ENCODE data around the gene HIC2. TPM values are rescaled to one million over a fixed set of nuclear protein-coding genes. Genes with fewer than 3 reads are reported as not detected.
"Not testable (repeated sequence)": the region's sequence is repeated elsewhere in the genome, so short reads cannot be mapped to it uniquely, and the experiment has no call there.

HIC2 gene
- total RNA-seq, 1 experiment from 2014 or later: 4.2 TPM

DNA sequence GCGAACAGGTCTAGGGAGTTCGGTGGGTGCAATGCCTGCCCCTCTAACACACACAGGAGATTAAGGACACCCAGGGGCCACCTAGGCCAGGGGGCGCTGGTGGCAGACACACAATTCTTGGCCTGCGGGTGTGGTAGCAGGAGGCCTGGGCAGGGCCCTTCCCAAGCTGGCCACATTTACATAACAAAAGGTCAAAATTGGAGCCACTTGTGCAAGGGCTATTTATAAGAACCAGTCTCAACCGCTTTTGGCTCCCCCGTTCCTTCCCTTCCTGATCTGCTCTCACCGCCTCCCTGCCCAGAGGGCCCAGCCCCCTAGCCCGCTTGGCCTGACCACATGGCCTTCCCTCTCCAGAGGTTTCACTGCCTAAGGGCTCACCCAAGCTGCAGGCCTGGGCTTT is 75.1 kb downstream of the HIC2 start:
- H3K4me3 ChIP-seq; H3K4me1 ChIP-seq (replicated peaks; ENCODE audit: insufficient read depth); H3F3A ChIP-seq (ENCODE audit: insufficient read depth, low read depth); H3K36me3 ChIP-seq (ENCODE audit: low read depth); H3K9me2 ChIP-seq (ENCODE audit: insufficient read depth); H3K27ac ChIP-seq; H3K9me3 ChIP-seq (ENCODE audit: insufficient read depth, low read depth); CTCF ChIA-PET; H3K79me2 ChIP-seq (ENCODE audit: low read depth); H3K4me2 ChIP-seq; DNase-seq; H3K27me3 ChIP-seq (ENCODE audit: insufficient read depth, low read depth); H4K20me1 ChIP-seq (ENCODE audit: insufficient read depth); H2AFZ ChIP-seq; BruUV-seq (replicated peaks); intact Hi-C loops (cut with micrococcal nuclease; ENCODE audit: unreplicated experiment); POLR2A ChIA-PET (ENCODE audit: unreplicated experiment): not testable (repeated sequence)

DNA sequence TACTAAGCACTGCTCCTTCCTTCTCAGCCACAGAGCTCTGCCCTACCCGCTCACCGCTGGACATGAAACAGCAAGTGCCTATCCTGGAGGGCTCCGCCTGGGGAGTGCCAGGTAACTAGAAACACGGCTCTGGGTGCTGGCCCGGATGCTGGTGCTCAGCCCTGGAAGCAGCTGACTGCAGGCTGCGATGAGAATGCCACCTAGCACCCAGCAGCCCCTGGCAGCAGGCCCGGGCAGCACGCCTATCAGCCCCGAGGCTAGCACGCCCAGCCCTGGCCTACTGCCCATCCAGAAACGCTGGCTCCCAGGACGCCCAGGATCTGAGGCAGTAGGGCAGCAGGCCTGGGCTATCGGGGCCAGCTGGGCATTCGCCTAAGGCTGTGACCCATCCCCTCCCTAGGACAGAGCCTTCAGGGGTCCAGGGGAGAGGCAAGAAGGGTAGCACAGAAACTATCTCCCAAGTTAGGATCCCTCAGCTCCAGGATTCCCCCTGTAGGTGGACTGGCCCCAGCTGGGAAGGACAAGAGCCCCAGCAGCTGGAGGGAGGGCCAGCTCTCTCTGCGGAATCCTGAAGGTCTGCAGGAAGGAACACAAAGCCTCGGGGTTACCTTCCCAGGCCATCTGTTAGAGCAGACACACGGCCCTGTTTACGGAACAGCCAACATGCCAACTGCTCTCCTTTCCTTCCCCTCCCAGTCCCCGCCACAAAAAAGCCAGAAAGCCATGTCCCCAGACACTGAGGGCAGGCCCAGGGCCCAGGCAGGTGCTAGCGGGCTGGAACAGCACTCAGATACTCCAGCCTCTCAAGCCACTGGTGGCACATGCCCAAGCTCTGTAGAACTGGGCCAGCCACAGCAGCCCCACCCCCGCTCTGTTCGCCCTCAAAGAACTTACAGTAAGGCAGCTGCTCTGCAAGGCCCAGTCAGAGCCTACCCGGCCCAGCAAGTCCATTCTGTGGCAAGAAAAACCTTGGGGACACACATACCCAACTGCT is 76.9 kb downstream of the HIC2 start:
- POLR2A ChIA-PET (ENCODE audit: unreplicated experiment); H3K4me3 ChIP-seq; DNase-seq; BruUV-seq (replicated peaks); H4K20me1 ChIP-seq (ENCODE audit: insufficient read depth); H3K27me3 ChIP-seq (ENCODE audit: insufficient read depth, low read depth); CTCF ChIA-PET; H3K79me2 ChIP-seq (ENCODE audit: low read depth); intact Hi-C loops (cut with micrococcal nuclease; ENCODE audit: unreplicated experiment); H3K4me2 ChIP-seq; H3K36me3 ChIP-seq (ENCODE audit: low read depth); H3K4me1 ChIP-seq (replicated peaks; ENCODE audit: insufficient read depth); H3F3A ChIP-seq (ENCODE audit: insufficient read depth, low read depth); H3K9me3 ChIP-seq (ENCODE audit: insufficient read depth, low read depth); H3K27ac ChIP-seq; H2AFZ ChIP-seq; H3K9me2 ChIP-seq (ENCODE audit: insufficient read depth): not testable (repeated sequence)

DNA sequence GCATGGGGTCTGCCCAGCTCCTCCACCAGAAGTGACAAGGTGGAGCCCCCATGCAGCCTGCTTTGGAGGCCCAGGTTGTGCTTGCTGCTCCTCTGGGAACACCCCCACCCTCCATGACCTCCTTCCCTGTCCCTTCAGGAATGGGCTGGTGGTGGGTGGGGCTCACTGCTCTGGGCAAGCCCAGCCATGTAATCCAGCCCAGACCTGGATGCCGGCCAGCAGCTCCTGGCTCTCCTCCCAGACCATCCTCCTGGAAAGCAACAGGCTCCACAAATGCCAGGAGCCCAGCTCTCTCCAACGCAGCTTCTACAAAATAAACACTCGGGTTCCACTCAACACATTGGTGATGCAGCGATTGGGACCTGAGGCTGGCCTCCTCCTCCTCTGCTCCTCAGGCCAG is 80.8 kb downstream of the HIC2 start:
- H3F3A ChIP-seq (ENCODE audit: insufficient read depth, low read depth); H3K79me2 ChIP-seq (ENCODE audit: low read depth); H3K4me2 ChIP-seq; H4K20me1 ChIP-seq (ENCODE audit: insufficient read depth); H3K36me3 ChIP-seq (ENCODE audit: low read depth); POLR2A ChIA-PET (ENCODE audit: unreplicated experiment); BruUV-seq (replicated peaks); intact Hi-C loops (cut with micrococcal nuclease; ENCODE audit: unreplicated experiment); H3K27ac ChIP-seq; H3K9me3 ChIP-seq (ENCODE audit: insufficient read depth, low read depth); H3K4me3 ChIP-seq; H3K4me1 ChIP-seq (replicated peaks; ENCODE audit: insufficient read depth); H2AFZ ChIP-seq; H3K27me3 ChIP-seq (ENCODE audit: insufficient read depth, low read depth); CTCF ChIA-PET; DNase-seq; H3K9me2 ChIP-seq (ENCODE audit: insufficient read depth): not testable (repeated sequence)

DNA sequence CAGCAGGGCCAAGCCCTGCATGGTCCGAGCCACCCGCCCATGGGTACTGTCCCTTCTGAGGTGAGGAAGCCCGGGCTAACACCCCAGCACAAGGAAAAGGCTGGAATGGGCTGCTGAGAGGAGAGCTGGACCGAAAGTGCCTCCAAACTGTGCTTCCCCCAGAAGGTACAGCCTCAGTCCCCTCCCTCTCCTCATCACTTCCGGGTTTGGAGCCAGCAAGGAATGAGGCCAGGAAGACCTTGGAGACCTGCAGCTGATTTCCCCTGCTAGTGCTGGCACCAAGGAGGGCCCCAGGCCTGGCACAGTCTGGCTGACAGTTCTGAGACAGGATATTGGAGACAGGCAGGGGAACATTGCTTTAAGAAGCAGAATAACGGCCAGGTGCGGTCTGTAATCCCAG is 81.3 kb downstream of the HIC2 start:
- BruUV-seq (replicated peaks); H3K27ac ChIP-seq; H4K20me1 ChIP-seq (ENCODE audit: insufficient read depth); DNase-seq; H3K36me3 ChIP-seq (ENCODE audit: low read depth); POLR2A ChIA-PET (ENCODE audit: unreplicated experiment); H3K4me1 ChIP-seq (replicated peaks; ENCODE audit: insufficient read depth); H3K79me2 ChIP-seq (ENCODE audit: low read depth); H3K9me3 ChIP-seq (ENCODE audit: insufficient read depth, low read depth); H3K27me3 ChIP-seq (ENCODE audit: insufficient read depth, low read depth); H3K9me2 ChIP-seq (ENCODE audit: insufficient read depth); intact Hi-C loops (cut with micrococcal nuclease; ENCODE audit: unreplicated experiment); H3K4me2 ChIP-seq; H3F3A ChIP-seq (ENCODE audit: insufficient read depth, low read depth); CTCF ChIA-PET; H3K4me3 ChIP-seq; H2AFZ ChIP-seq: not testable (repeated sequence)

DNA sequence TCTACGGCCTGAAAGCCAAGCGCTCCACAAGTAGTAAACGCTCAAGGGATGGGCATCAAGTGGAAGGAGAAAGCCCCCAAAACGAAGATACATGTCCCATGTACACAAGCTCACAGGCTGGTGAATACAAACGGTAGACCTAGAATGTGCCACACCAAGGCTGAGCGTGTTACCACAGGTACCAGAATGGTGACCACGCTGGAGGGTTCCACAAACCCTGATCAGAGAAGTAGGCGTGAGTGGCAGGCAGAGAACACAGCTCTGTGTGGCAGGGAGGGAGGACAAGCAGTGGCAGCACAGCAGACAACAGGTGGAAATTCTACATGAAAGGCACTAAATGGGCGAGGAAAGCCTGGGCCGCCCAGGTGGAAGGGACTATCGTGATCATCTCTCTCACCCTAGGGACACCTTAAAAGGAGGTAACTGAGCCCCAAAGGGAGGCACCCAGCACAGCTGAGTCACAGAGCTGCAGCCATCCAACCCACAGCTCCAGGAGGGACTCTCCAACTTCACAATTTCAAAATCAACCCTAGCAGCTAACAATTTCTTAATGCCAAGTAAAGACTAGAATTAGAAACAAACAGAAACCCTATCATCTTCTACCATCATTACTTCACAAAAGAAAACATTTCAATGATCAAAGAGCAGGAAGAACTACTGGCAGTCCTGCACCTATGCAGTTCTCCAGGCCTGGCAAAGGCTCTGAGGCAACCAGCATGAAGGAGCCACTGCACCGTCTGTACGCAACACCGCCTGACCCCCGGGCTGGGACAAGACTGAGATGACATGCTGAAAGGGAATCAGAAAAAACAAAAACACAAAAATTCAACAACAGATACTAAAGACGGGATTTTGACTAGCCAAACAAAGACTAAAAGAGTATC is 82.7 kb downstream of the HIC2 start:
- H3K9me2 ChIP-seq (ENCODE audit: insufficient read depth); H3K79me2 ChIP-seq (ENCODE audit: low read depth); H2AFZ ChIP-seq; intact Hi-C loops (cut with micrococcal nuclease; ENCODE audit: unreplicated experiment); H3K27ac ChIP-seq; H3K4me2 ChIP-seq; H3K9me3 ChIP-seq (ENCODE audit: insufficient read depth, low read depth); DNase-seq; POLR2A ChIA-PET (ENCODE audit: unreplicated experiment); H4K20me1 ChIP-seq (ENCODE audit: insufficient read depth); BruUV-seq (replicated peaks); H3K36me3 ChIP-seq (ENCODE audit: low read depth); H3K4me3 ChIP-seq; H3F3A ChIP-seq (ENCODE audit: insufficient read depth, low read depth); H3K4me1 ChIP-seq (replicated peaks; ENCODE audit: insufficient read depth); H3K27me3 ChIP-seq (ENCODE audit: insufficient read depth, low read depth); CTCF ChIA-PET: not testable (repeated sequence)

Other genes starting within 250 kb of the HIC2 start
- 0.18 TPM in 1 of 2 replicates, not detected in the other for gene RIMBP3B, start 33.6 kb upstream of the HIC2 start, total RNA-seq (2021)
- 4.0 TPM in 2 replicates for gene TMEM191C, start 50.0 kb downstream of the HIC2 start, total RNA-seq (2021)
- gene RIMBP3C, start 134.1 kb downstream of the HIC2 start, total RNA-seq (2021): 0.13 and 0.15 TPM in 2 replicates
- 30.3 and 55.8 TPM in 2 replicates for gene UBE2L3, start 150.3 kb downstream of the HIC2 start, total RNA-seq (2021)
- 25.7 and 39.1 TPM in 2 replicates for gene YDJC, start 212.7 kb downstream of the HIC2 start, total RNA-seq (2021)
- 0.33 and 0.63 TPM in 2 replicates for gene CCDC116, start 215.4 kb downstream of the HIC2 start, total RNA-seq (2021)
- gene SDF2L1, start 224.9 kb downstream of the HIC2 start, total RNA-seq (2021): 22.5 and 23.2 TPM in 2 replicates
- gene PPIL2, start 248.6 kb downstream of the HIC2 start, total RNA-seq (2021): 23.8 and 26.3 TPM in 2 replicates

All from PC-9 (cell line).